Astrocyte (in vitro differentiated cells and primary cell): ENCODE results near the gene HES3. TPM values are rescaled to one million over a fixed set of nuclear protein-coding genes. Genes with fewer than 3 reads are reported as not detected.

Experiments
- DNase-seq: peaks from one replicate; pipeline ENCODE4 v3.0.0-alpha.2; 2010; ENCODE audit warnings: low read depth
- FAIRE-seq: peaks from 2 replicates; lab custom pipeline; 2011; peaks lifted over from hg19 to GRCh38; lab: Jason Lieb, UNC
- H2AFZ ChIP-seq: 2 replicates; pipeline ENCODE4 v1.6.0; 2012; ENCODE audit warnings: low read depth, low read length, inconsistent platforms
- H3K27ac ChIP-seq: 2 replicates; pipeline ENCODE4 v1.5.1; 2011; ENCODE audit warnings: low read depth, low read length, inconsistent platforms
- H3K27me3 ChIP-seq: 2 replicates; pipeline ENCODE4 v1.6.0; 2011; ENCODE audit warnings: low read length, inconsistent platforms; ENCODE audit not compliant: insufficient read depth
- H3K36me3 ChIP-seq: 2 replicates; pipeline ENCODE4 v1.5.1; 2011; ENCODE audit warnings: low read length, inconsistent platforms; ENCODE audit not compliant: insufficient read depth
- H3K4me1 ChIP-seq: 2 replicates; pipeline ENCODE4 v1.5.1; 2011; ENCODE audit warnings: low read length, inconsistent platforms; ENCODE audit not compliant: insufficient read depth
- H3K4me2 ChIP-seq: 2 replicates; pipeline ENCODE4 v1.6.0; 2012; ENCODE audit warnings: low read length, inconsistent platforms
- H3K4me3 ChIP-seq: 2 replicates; pipeline ENCODE4 v1.5.1; 2011; ENCODE audit warnings: low read depth, mild to moderate bottlenecking, low read length, inconsistent platforms; ENCODE audit not compliant: insufficient read depth
- H3K79me2 ChIP-seq: 2 replicates; pipeline ENCODE4 v1.6.0; 2012; ENCODE audit warnings: mild to moderate bottlenecking, low read length, inconsistent platforms; ENCODE audit not compliant: insufficient read depth
- H3K9ac ChIP-seq: 2 replicates; pipeline ENCODE4 v1.6.0; 2012; ENCODE audit warnings: mild to moderate bottlenecking, low read length, inconsistent platforms
- H3K9me3 ChIP-seq: 2 replicates; pipeline ENCODE4 v1.5.1; 2012; ENCODE audit warnings: low read depth, mild to moderate bottlenecking, low read length, inconsistent platforms; ENCODE audit not compliant: insufficient read depth
- H4K20me1 ChIP-seq: 2 replicates; pipeline ENCODE4 v1.6.0; 2012; ENCODE audit warnings: low read length, inconsistent platforms; ENCODE audit not compliant: insufficient read depth
- H3K27ac Mint-ChIP-seq: one replicate; pipeline ENCODE4 v1.8.0; 2021; ENCODE audit warnings: mild to moderate bottlenecking, mixed read lengths; ENCODE audit not compliant: unreplicated experiment
- H3K27me3 Mint-ChIP-seq: one replicate; pipeline ENCODE4 v1.8.0; 2021; ENCODE audit warnings: low read depth, mixed read lengths; ENCODE audit not compliant: unreplicated experiment
- H3K36me3 Mint-ChIP-seq: one replicate; pipeline ENCODE4 v1.8.0; 2021; ENCODE audit warnings: low read depth, mixed read lengths; ENCODE audit not compliant: unreplicated experiment
- H3K4me1 Mint-ChIP-seq: one replicate; pipeline ENCODE4 v1.8.0; 2021; ENCODE audit warnings: low read depth, mixed read lengths; ENCODE audit not compliant: unreplicated experiment
- H3K4me3 Mint-ChIP-seq: one replicate; pipeline ENCODE4 v1.8.0; 2021; ENCODE audit warnings: mild to moderate bottlenecking, moderate library complexity, mixed read lengths; ENCODE audit not compliant: unreplicated experiment
- H3K9me3 Mint-ChIP-seq: one replicate; pipeline ENCODE4 v1.8.0; 2021; ENCODE audit warnings: mild to moderate bottlenecking, mixed read lengths; ENCODE audit not compliant: unreplicated experiment
- CTCF ChIP-seq: IDR thresholded peaks from 2 replicates; pipeline ENCODE4 v1.5.1; 2011; ENCODE audit warnings: low read depth, mild to moderate bottlenecking, inconsistent platforms, low read length, moderate library complexity; ENCODE audit not compliant: insufficient read depth
- EZH2 ChIP-seq: IDR thresholded peaks from 2 replicates; pipeline ENCODE4 v1.6.1; 2012; ENCODE audit warnings: mild to moderate bottlenecking, low read length, inconsistent platforms; ENCODE audit not compliant: insufficient read depth
- total RNA-seq: library from RNA; stranded (reverse); gene quantifications from 2 replicates; pipeline ENCODE4 v1.2.1, GENCODE V29; 2021

Gene HES3
- total RNA-seq, 1 donor from 2014 or later = not detected

GRCh38 chr1:6241107-6241886, 2.7 kb upstream of the HES3 start:
- Histone ChIP-seq H3K4me3 (no peak overlapping the region), H3K36me3 (no peaks in the 10 kb centered on the region), H3K79me2 (no peaks in the 10 kb centered on the region), H3K27ac (no peak overlapping the region), H2AFZ (no peak overlapping the region), H4K20me1 (peaks cover 5% of the 10 kb centered on the region), H3K27me3 (peaks cover 36% of the 10 kb centered on the region), H3K9me3 (no peaks in the 10 kb centered on the region), H3K4me1 (peaks cover 4% of the 10 kb centered on the region), H3K4me2 (peak overlapping the region; percentile 52), H3K9ac (no peak overlapping the region)
- H3K4me3 Mint-ChIP-seq = peak overlapping the region; percentile 40
- no peak for DNase-seq
- H3K4me1 Mint-ChIP-seq = no peaks in the 10 kb centered on the region
- H3K27me3 Mint-ChIP-seq = peaks cover 40% of the 10 kb centered on the region
- no peak for FAIRE-seq
- no peaks in the 10 kb centered on the region for H3K36me3 Mint-ChIP-seq
- H3K27ac Mint-ChIP-seq = peak overlapping the region; percentile 34
- no peak for TF ChIP-seq EZH2
- no peak for TF ChIP-seq CTCF
- no peaks in the 10 kb centered on the region for H3K9me3 Mint-ChIP-seq

GRCh38 chr1:6241887-6242740, 1.9 kb upstream of the HES3 start:
- no peak overlapping the region for H3K9ac ChIP-seq
- H3K4me2 ChIP-seq = peak overlapping the region; percentile 52
- peaks cover 36% of the 10 kb centered on the region for H3K27me3 ChIP-seq
- H2AFZ ChIP-seq = no peak overlapping the region
- no peaks in the 10 kb centered on the region for H3K4me1 Mint-ChIP-seq
- DNase-seq (no peak), FAIRE-seq (no peak)
- no peak overlapping the region for H3K4me3 ChIP-seq
- H4K20me1 ChIP-seq = peaks cover 11% of the 10 kb centered on the region
- no peaks in the 10 kb centered on the region for H3K36me3 Mint-ChIP-seq
- no peaks in the 10 kb centered on the region for H3K79me2 ChIP-seq
- H3K4me3 Mint-ChIP-seq = no peak overlapping the region
- H3K4me1 ChIP-seq = peaks cover 4% of the 10 kb centered on the region
- H3K36me3 ChIP-seq = no peaks in the 10 kb centered on the region
- H3K27ac Mint-ChIP-seq = no peak overlapping the region
- H3K9me3 Mint-ChIP-seq = no peaks in the 10 kb centered on the region
- H3K27ac ChIP-seq = no peak overlapping the region
- no peaks in the 10 kb centered on the region for H3K9me3 ChIP-seq
- peaks cover 47% of the 10 kb centered on the region for H3K27me3 Mint-ChIP-seq
- TF ChIP-seq EZH2 (peak; percentile 99), CTCF (no peak)
